MM.1S (cell line): ENCODE results near the gene PDS5B.

Experiments used
- DNase-seq: peaks from one replicate; pipeline ENCODE4 v3.0.0-alpha.2; 2015
- H2AFZ ChIP-seq: fragments of 300-600 bp; sonication (generic); 2 replicates; pipeline ENCODE4 v1.6.0; 2016; ENCODE audit warnings: antibody characterized with exemption, low read length
- H3F3A ChIP-seq: fragments of 300-600 bp; sonication (generic); 2 replicates; pipeline ENCODE4 v1.6.1; 2016; ENCODE audit warnings: mild to moderate bottlenecking, antibody characterized with exemption, low read length, moderate library complexity, mixed read lengths; ENCODE audit not compliant: insufficient read depth
- H3K27ac ChIP-seq: fragments of 300-600 bp; sonication (generic); 2 replicates; pipeline ENCODE4 v1.5.1; 2016; ENCODE audit warnings: mild to moderate bottlenecking, low read length
- H3K27me3 ChIP-seq: fragments of 300-600 bp; sonication (generic); replicated peaks from 2 replicates; pipeline ENCODE4 v1.6.0; 2016; ENCODE audit warnings: low read length; ENCODE audit not compliant: insufficient read depth
- H3K36me3 ChIP-seq: fragments of 300-600 bp; sonication (generic); replicated peaks from 2 replicates; pipeline ENCODE4 v1.6.1; 2016; ENCODE audit warnings: mild to moderate bottlenecking, low read length, mixed read lengths; ENCODE audit not compliant: insufficient read depth
- H3K4me1 ChIP-seq: fragments of 300-600 bp; sonication (generic); 2 replicates; pipeline ENCODE4 v1.6.1; 2016; ENCODE audit warnings: low read length, mixed read lengths
- H3K4me2 ChIP-seq: fragments of 300-600 bp; sonication (generic); 2 replicates; pipeline ENCODE4 v1.6.0; 2016; ENCODE audit warnings: low read depth, low read length
- H3K4me3 ChIP-seq: fragments of 300-600 bp; sonication (generic); 2 replicates; pipeline ENCODE4 v1.5.1; 2016; ENCODE audit warnings: low read length, mixed read lengths
- H3K79me2 ChIP-seq: fragments of 300-600 bp; sonication (generic); 2 replicates; pipeline ENCODE4 v1.6.1; 2016; ENCODE audit warnings: mixed run types, low read length, mixed read lengths
- H3K9ac ChIP-seq: fragments of 300-600 bp; sonication (generic); 2 replicates; pipeline ENCODE4 v1.6.1; 2016; ENCODE audit warnings: low read length, mixed read lengths
- H3K9me2 ChIP-seq: fragments of 300-600 bp; sonication (generic); replicated peaks from 2 replicates; pipeline ENCODE4 v1.6.1; 2016; ENCODE audit warnings: mild to moderate bottlenecking, low read length, mixed read lengths; ENCODE audit not compliant: insufficient read depth
- H3K9me3 ChIP-seq: fragments of 300-600 bp; sonication (generic); replicated peaks from 2 replicates; pipeline ENCODE4 v1.6.1; 2016; ENCODE audit warnings: mild to moderate bottlenecking, low read length, mixed read lengths; ENCODE audit not compliant: insufficient read depth
- H4K20me1 ChIP-seq: fragments of 300-600 bp; sonication (generic); 2 replicates; pipeline ENCODE4 v1.6.1; 2016; ENCODE audit warnings: mild to moderate bottlenecking, low read length, moderate library complexity, mixed read lengths; ENCODE audit not compliant: insufficient read depth
- CTCF ChIP-seq: fragments of 300-600 bp; sonication (generic); IDR thresholded peaks from 2 replicates; pipeline ENCODE4 v1.5.1; 2016; ENCODE audit warnings: antibody characterized with exemption, low read length, mixed read lengths
- EZH2 ChIP-seq: fragments of 300-600 bp; sonication (generic); optimal IDR thresholded peaks from 2 replicates; pipeline ENCODE3; 2017; ENCODE audit warnings: low read depth, mild to moderate bottlenecking, antibody characterized with exemption, low read length, mixed read lengths
- EZH2phosphoT487 ChIP-seq: fragments of 300-600 bp; sonication (generic); IDR thresholded peaks from 2 replicates; pipeline ENCODE4 v1.6.1; 2018; ENCODE audit warnings: antibody characterized with exemption, low read length

The PDS5B gene

GRCh38 chr13:32586080-32586900, at the start of gene PDS5B:
TSS of gene PDS5B (plus strand) at chr13:32586452. CDS start at chr13:32648773, 62,321 bp downstream.
- TF ChIP-seq CTCF: peak; percentile 46
- no peak for TF ChIP-seq EZH2phosphoT487
- no peak for TF ChIP-seq EZH2
- H3K36me3 ChIP-seq: no peaks in the 10 kb centered on the region
- H3K27ac ChIP-seq: peak within 1 kb of the TSS; percentile 74; the same call in 1 of the 2 replicates
- no peaks in the 10 kb centered on the region for H3K9me2 ChIP-seq
- H3K27me3 ChIP-seq: no peaks in the 10 kb centered on the region
- 0 out of 2 replicates have a peak, but pooled peaks cover 2% of the 10 kb centered on the region for H3K4me1 ChIP-seq
- peaks cover 37% of the 10 kb centered on the region for H3K79me2 ChIP-seq
- DNase-seq: peak; percentile 85
- H2AFZ ChIP-seq: peak within 1 kb of the TSS; percentile 59
- peak within 1 kb of the TSS; percentile 60 for H3K9ac ChIP-seq
- peaks cover 6% of the 10 kb centered on the region; the same call in 1 of the 2 replicates for H4K20me1 ChIP-seq
- peaks cover 8% of the 10 kb centered on the region for H3F3A ChIP-seq
- peak within 1 kb of the TSS; percentile 84 for H3K4me2 ChIP-seq
- peak within 1 kb of the TSS; percentile 66 for H3K4me3 ChIP-seq
- no peaks in the 10 kb centered on the region for H3K9me3 ChIP-seq

GRCh38 chr13:32537580-32538142, 48.6 kb upstream of the PDS5B start:
- H3K4me3 ChIP-seq: peak overlapping the region; percentile 87
- H3F3A ChIP-seq: peaks cover 8% of the 10 kb centered on the region; the same call in 1 of the 2 replicates
- no peaks in the 10 kb centered on the region for H3K27me3 ChIP-seq
- peak overlapping the region; percentile 93 for H3K9ac ChIP-seq
- DNase-seq: no peak
- no peaks in the 10 kb centered on the region for H4K20me1 ChIP-seq
- peak overlapping the region; percentile 96 for H3K27ac ChIP-seq
- peak overlapping the region; percentile 38; the same call in 1 of the 2 replicates for H3K4me2 ChIP-seq
- no peaks in the 10 kb centered on the region; the same call in 1 of the 2 replicates for H3K36me3 ChIP-seq
- H3K9me3 ChIP-seq: no peaks in the 10 kb centered on the region
- no peaks in the 10 kb centered on the region for H3K9me2 ChIP-seq
- no peak for TF ChIP-seq EZH2phosphoT487
- no peak for TF ChIP-seq CTCF
- TF ChIP-seq EZH2: no peak
- peaks cover 4% of the 10 kb centered on the region; the same call in 1 of the 2 replicates for H3K4me1 ChIP-seq
- peak overlapping the region; percentile 63; the same call in 1 of the 2 replicates for H2AFZ ChIP-seq
- peaks cover 48% of the 10 kb centered on the region for H3K79me2 ChIP-seq

- peaks cover 44% of the 10 kb centered on the region for H3K79me2 ChIP-seq
- no peaks in the 10 kb centered on the region; the same call in 1 of the 2 replicates for H3K36me3 ChIP-seq
- DNase-seq: peak; percentile 70
- TF ChIP-seq CTCF (no peak), EZH2phosphoT487 (no peak), EZH2 (no peak)
- H3F3A ChIP-seq: peaks cover 8% of the 10 kb centered on the region; the same call in 1 of the 2 replicates
- peak overlapping the region; percentile 87 for H3K4me3 ChIP-seq
- H2AFZ ChIP-seq: peak overlapping the region; percentile 63
- peak overlapping the region; percentile 96 for H3K27ac ChIP-seq
- peaks cover 4% of the 10 kb centered on the region; the same call in 1 of the 2 replicates for H3K4me1 ChIP-seq
- peak overlapping the region; percentile 38; the same call in 1 of the 2 replicates for H3K4me2 ChIP-seq
- H3K9ac ChIP-seq: peak overlapping the region; percentile 93
- no peaks in the 10 kb centered on the region for H3K9me3 ChIP-seq
- no peaks in the 10 kb centered on the region for H3K9me2 ChIP-seq
- H4K20me1 ChIP-seq: no peaks in the 10 kb centered on the region
- H3K27me3 ChIP-seq: no peaks in the 10 kb centered on the region
These were observed 48.1 kb upstream of the PDS5B start for GRCh38 chr13:32538143-32538620.
